Choroid plexus epithelial cell (primary cell): ENCODE measurements around the gene CBX8.
A peak's percentile ranks its signal among the peaks of the same experiment; 100 is the strongest.

Experiments
- DNase-seq: peaks from one replicate; pipeline ENCODE4 v3.0.0-alpha.2; 2010; ENCODE audit warnings: low read depth
- H3K4me3 ChIP-seq: 2 replicates; pipeline ENCODE4 v1.5.1; 2011; ENCODE audit warnings: low read depth, mild to moderate bottlenecking, control low read depth, low read length, moderate library complexity
- TF ChIP-seq, protein P1 (sequence below): conservative IDR thresholded peaks from 2 replicates; pipeline ENCODE4 v1.5.1; 2011; ENCODE audit warnings: low read depth, mild to moderate bottlenecking, control low read depth, inconsistent platforms, low read length, moderate library complexity

Gene CBX8

DNA sequence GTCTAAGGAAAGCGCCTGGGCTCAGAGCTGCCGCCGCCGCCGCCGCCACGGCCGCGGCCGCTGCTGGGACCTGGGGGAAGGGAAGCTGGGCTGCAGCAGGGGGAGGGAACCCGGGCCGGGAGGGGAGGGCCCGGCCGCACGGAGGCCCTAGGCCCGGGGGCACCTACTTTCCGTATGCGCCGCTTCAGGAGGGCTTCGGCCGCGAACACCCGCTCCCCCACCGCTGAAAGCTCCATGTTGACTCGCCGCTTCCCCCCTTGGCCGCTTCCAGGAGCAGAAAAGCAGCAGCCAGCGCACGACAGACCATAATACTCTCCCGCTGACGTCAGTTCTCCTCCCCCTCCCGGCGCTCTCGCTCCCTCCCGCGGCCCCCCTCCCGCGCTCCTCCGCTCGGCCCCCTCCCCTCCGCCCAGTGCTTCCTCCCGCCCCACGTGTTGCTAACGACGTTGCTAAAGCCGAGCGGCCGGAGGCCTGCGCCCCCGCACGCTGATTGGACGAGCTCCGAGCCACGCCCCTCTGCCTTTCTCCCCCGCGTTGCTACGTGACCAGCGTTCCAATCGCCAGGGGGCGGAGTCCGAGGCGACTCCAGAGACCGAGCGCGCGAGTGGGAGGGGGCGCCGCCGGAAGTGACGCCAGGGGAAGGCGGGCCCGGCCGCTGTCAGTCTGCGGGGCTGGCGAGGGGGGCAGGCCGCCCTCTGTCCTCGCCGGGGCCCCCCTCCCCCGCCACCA is at the start of gene CBX8:
TSS of gene CBX8 (minus strand) at position 315 of the 729 bp plus-strand sequence. CDS start at position 236, 79 bp downstream.
- DNase-seq = peak; percentile 100
- H3K4me3 ChIP-seq = peak within 1 kb of the TSS; percentile 83
- TF ChIP-seq, protein P1, sequence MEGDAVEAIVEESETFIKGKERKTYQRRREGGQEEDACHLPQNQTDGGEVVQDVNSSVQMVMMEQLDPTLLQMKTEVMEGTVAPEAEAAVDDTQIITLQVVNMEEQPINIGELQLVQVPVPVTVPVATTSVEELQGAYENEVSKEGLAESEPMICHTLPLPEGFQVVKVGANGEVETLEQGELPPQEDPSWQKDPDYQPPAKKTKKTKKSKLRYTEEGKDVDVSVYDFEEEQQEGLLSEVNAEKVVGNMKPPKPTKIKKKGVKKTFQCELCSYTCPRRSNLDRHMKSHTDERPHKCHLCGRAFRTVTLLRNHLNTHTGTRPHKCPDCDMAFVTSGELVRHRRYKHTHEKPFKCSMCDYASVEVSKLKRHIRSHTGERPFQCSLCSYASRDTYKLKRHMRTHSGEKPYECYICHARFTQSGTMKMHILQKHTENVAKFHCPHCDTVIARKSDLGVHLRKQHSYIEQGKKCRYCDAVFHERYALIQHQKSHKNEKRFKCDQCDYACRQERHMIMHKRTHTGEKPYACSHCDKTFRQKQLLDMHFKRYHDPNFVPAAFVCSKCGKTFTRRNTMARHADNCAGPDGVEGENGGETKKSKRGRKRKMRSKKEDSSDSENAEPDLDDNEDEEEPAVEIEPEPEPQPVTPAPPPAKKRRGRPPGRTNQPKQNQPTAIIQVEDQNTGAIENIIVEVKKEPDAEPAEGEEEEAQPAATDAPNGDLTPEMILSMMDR = peak; percentile 12

DNA sequence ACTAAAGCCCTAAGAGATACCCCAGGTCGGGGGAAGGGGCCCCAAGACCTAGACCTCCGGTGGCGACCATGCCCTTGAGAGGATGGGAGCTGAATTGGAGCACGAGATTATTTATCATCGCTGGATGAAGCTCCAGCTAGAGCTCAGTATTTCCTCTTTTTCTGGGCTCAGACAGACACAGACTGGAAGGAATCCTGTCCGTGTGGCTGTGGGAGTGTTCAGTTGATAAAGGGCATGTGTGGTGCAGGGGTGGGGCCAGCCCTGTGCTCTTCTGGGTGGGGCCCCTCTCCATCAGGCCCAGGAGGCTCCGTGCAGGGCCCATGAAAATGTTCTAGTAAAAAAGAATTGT is 48.7 kb upstream of the CBX8 start:
- DNase-seq = no peak
- TF ChIP-seq, protein P1 = no peak
- no peak overlapping the region for H3K4me3 ChIP-seq

DNA sequence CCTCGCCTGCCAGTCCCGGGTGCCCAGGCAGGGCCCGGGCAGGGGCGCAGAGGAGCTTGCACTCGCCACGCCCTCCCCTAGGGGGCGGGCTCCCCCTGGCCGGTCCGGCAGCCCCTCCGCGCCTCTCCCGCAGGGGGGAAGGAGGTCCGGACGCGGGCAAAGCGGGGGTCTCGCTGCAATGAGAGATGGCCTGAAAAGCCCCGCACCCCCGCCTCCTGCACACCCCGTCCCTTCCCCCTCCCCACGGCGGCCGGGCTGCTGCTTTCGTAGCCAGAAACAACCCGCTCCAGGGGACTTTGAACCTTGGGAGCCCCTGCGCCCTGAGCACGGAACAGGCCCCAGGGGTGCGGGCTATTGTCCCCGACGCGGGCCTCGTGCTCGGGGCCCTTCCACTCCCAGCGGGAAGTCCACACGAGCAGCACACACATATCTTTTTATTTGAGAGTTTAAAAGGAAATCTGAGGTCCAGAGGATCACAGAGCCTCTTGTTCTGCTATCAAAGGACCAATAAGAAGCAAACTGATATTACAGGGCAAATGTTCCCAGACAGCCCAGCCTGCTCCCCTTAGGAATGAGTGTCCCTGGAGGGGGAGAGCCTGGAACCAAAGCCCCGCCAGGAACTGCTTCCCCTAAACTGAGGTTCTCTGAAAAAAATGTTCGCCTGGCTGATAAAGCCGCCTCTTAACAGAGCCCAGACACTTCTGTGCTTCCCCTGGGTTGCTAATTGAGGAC is 48.2 kb upstream of the CBX8 start:
- no peak for DNase-seq
- TF ChIP-seq, protein P1 = peak; percentile 58
- peak overlapping the region; percentile 34 for H3K4me3 ChIP-seq

DNA sequence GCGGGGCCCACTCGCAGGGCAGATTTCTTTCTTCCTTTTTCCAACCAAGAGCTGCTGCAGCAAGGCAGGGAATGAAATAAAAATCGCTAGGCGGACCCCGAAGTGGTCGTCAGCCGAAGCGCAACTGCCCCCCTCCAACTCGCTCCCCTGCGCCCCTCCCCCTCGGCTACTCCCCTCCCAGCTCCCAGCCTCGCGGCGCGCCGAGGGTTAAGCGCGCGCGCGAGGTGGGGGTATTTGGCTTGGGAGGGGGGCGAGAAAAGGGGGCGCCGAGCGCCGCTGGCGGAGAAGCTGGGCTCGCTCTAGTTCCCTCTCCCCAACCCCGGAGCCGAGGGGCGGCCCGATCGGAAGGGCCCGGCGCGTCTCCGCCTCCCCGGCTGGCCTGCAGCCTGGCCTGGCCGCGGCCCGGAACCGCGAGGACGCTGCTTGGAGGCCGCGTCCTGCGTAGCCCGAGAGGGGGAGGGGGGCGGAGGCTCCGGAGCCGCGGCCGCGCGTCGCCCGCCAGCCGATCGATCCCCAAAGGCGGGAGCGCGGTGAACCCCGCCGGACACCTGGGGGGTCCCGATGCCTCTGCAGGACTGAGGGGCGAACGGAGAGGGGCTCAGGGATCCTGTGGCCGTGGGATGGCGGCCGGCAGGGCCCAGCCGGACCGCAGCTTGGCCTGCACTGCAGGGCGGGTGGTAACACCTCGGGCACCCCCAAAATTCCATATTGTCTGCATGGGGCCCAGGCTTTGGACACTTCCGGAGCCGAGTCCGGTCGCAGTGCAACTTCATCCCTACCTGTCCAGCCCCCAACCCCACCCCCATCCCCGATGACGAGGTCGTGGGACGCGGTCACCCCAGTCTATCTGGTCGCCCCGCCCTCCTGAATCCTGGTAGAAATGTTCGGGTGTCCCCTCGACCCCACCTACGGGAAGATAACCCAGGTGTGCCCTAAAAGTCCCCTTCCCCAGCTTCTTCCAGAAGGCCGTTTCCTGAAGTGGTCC is 47.2 kb upstream of the CBX8 start:
- peak overlapping the region; percentile 56 for H3K4me3 ChIP-seq
- peak; percentile 73 for DNase-seq
- TF ChIP-seq, protein P1 = no peak

DNA sequence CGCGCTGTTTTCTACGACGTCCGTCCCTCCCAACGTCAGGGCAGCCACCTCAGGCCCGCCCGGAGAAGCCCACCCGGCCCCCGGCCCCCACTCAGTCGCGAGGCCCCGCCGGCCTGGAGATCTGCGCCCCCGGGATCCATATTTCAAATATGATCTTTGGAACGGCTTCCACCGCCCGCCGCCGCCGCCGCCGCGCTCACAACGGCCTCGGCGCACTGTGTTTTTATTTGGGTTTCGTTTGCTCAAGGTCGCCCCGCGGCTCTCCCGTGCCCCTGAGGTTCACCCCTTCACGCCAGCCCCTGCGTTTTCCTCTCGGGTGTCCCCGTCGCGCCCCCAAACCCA is 46.6 kb upstream of the CBX8 start:
- no peak for DNase-seq
- peak overlapping the region; percentile 56 for H3K4me3 ChIP-seq
- TF ChIP-seq, protein P1 = no peak

DNA sequence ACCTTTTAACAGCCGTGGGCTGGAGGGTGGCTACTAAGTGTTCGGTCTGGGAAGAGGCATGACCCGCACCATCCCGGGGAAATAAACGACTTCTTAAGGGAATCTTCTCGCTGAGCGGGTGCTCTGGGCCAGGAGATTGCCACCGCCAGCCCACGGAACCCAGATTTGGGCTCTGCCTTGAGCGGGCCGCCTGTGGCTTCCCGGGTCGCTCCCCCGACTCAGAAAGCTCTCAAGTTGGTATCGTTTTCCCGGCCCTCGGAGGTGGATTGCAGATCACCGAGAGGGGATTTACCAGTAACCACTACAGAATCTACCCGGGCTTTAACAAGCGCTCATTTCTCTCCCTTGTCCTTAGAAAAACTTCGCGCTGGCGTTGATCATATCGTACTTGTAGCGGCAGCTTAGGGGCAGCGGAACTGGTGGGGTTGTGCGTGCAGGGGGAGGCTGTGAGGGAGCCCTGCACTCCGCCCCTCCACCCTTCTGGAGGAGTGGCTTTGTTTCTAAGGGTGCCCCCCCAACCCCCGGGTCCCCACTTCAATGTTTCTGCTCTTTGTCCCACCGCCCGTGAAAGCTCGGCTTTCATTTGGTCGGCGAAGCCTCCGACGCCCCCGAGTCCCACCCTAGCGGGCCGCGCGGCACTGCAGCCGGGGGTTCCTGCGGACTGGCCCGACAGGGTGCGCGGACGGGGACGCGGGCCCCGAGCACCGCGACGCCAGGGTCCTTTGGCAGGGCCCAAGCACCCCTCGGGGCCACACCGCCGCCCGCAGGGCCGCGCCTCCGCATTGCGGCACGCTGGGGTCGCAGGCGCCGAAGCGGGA is 46.0 kb upstream of the CBX8 start:
- TF ChIP-seq, protein P1 = no peak
- DNase-seq = no peak
- H3K4me3 ChIP-seq = peak overlapping the region; percentile 56
